Neural cell (in vitro differentiated cells): ENCODE data around the gene DENND2A. TPM values are rescaled to one million over a fixed set of nuclear protein-coding genes. Genes with fewer than 3 reads are reported as not detected.
A peak's percentile ranks its signal among the peaks of the same experiment; 100 is the strongest.

Source experiments
- H2AFZ ChIP-seq: fragments of 200-600, 300-800 bp; sonication (generic), shearing (Covaris generic); 2 replicates; pipeline ENCODE4 v1.6.0; 2014; ENCODE audit warnings: low read depth, mild to moderate bottlenecking, antibody characterized with exemption, low read length, moderate library complexity
- H3F3A ChIP-seq: fragments of 200-600 bp; shearing (Covaris generic); 2 replicates; pipeline ENCODE4 v1.6.1; 2016; ENCODE audit warnings: mild to moderate bottlenecking, moderate library complexity, mixed read lengths, antibody characterized with exemption, low read length; ENCODE audit not compliant: insufficient read depth, poor library complexity, severe bottlenecking
- H3K27ac ChIP-seq: fragments of 200-600, 300-800 bp; sonication (generic), shearing (Covaris generic); 2 replicates; pipeline ENCODE4 v1.5.1; 2014; ENCODE audit warnings: mild to moderate bottlenecking, low read length, moderate library complexity
- H3K27me3 ChIP-seq: fragments of 300-800, 200-600 bp; sonication (generic), shearing (Covaris generic); 2 replicates; pipeline ENCODE4 v1.6.0; 2014; ENCODE audit warnings: mild to moderate bottlenecking, low read depth, low read length, moderate library complexity; ENCODE audit not compliant: insufficient read depth
- H3K36me3 ChIP-seq: fragments of 300-800, 200-600 bp; sonication (generic), shearing (Covaris generic); 2 replicates; pipeline ENCODE4 v1.5.1; 2014; ENCODE audit warnings: mild to moderate bottlenecking, antibody characterized with exemption, low read length, moderate library complexity; ENCODE audit not compliant: insufficient read depth
- H3K4me2 ChIP-seq: fragments of 300-800, 200-600 bp; sonication (generic), shearing (Covaris generic); 2 replicates; pipeline ENCODE4 v1.6.0; 2014; ENCODE audit warnings: mild to moderate bottlenecking, low read length
- H3K4me3 ChIP-seq: fragments of 300-800, 200-600 bp; sonication (generic), shearing (Covaris generic); 2 replicates; pipeline ENCODE4 v1.5.1; 2014; ENCODE audit warnings: mild to moderate bottlenecking, low read length, moderate library complexity
- H3K79me2 ChIP-seq: fragments of 200-600 bp; shearing (Covaris generic); replicated peaks from 2 replicates; pipeline ENCODE4 v1.6.0; 2014; ENCODE audit warnings: mild to moderate bottlenecking, low read length, moderate library complexity; ENCODE audit not compliant: insufficient read depth
- H3K9ac ChIP-seq: fragments of 300-800, 200-600 bp; sonication (generic), shearing (Covaris generic); 2 replicates; pipeline ENCODE4 v1.6.1; 2016; ENCODE audit warnings: mild to moderate bottlenecking, low read length, mixed read lengths
- H3K9me2 ChIP-seq: fragments of 200-600 bp; shearing (Covaris generic); 2 replicates; pipeline ENCODE4 v1.6.1; 2016; ENCODE audit warnings: mild to moderate bottlenecking, low read length, mixed read lengths; ENCODE audit not compliant: insufficient read depth
- H3K9me3 ChIP-seq: fragments of 200-600, 300-800 bp; sonication (generic), shearing (Covaris generic); 2 replicates; pipeline ENCODE4 v1.6.1; 2016; ENCODE audit warnings: mild to moderate bottlenecking, mixed run types, low read length, moderate library complexity, mixed read lengths
- H4K20me1 ChIP-seq: fragments of 200-600 bp; shearing (Covaris generic); 2 replicates; pipeline ENCODE4 v1.6.1; 2016; ENCODE audit warnings: mild to moderate bottlenecking, mixed run types; ENCODE audit not compliant: insufficient read depth
- CTCF ChIP-seq: fragments of 450-650 bp; IDR thresholded peaks from 2 replicates; pipeline ENCODE4 v1.5.1; 2014; ENCODE audit warnings: antibody characterized with exemption, mild to moderate bottlenecking, moderate library complexity; ENCODE audit not compliant: poor library complexity, severe bottlenecking
- EP300 ChIP-seq: fragments of 450-650 bp; conservative IDR thresholded peaks from 2 replicates; pipeline ENCODE4 v1.6.1; 2014; ENCODE audit warnings: antibody characterized with exemption, mild to moderate bottlenecking, moderate library complexity; ENCODE audit not compliant: poor library complexity, severe bottlenecking
- EZH2 ChIP-seq: fragments of 200-600, 300-800 bp; shearing (Covaris generic), sonication (generic); IDR thresholded peaks from 2 replicates; pipeline ENCODE4 v1.6.1; 2014; ENCODE audit warnings: antibody characterized with exemption, low read length, borderline replicate concordance, mild to moderate bottlenecking; ENCODE audit not compliant: insufficient read depth, poor library complexity, severe bottlenecking
- MXI1 ChIP-seq: fragments of 450-650 bp; conservative IDR thresholded peaks from 2 replicates; pipeline ENCODE4 v1.6.1; 2014; ENCODE audit warnings: antibody characterized with exemption, mild to moderate bottlenecking; ENCODE audit not compliant: poor library complexity, severe bottlenecking
- POLR2AphosphoS5 ChIP-seq: IDR thresholded peaks from 2 replicates; pipeline ENCODE4 v1.6.1; 2012
- RAD21 ChIP-seq: fragments of 450-650 bp; conservative IDR thresholded peaks from 2 replicates; pipeline ENCODE4 v1.6.1; 2014; ENCODE audit warnings: antibody characterized with exemption, mild to moderate bottlenecking, moderate library complexity
- SMC3 ChIP-seq: fragments of 450-650 bp; conservative IDR thresholded peaks from 2 replicates; pipeline ENCODE4 v1.6.1; 2014; ENCODE audit warnings: antibody characterized with exemption, mild to moderate bottlenecking, moderate library complexity; ENCODE audit not compliant: poor library complexity
- TAF1 ChIP-seq: IDR thresholded peaks from 2 replicates; pipeline ENCODE4 v1.6.1; 2012; ENCODE audit warnings: low read depth
- polyA plus RNA-seq: library from polyadenylated mRNA; depleted of rRNA; stranded (reverse); fragments of >200 nt; gene quantifications from 2 replicates; pipeline ENCODE4 v1.2.3, GENCODE V29; 2014
- TF ChIP-seq, protein P1 (sequence below): IDR thresholded peaks from 2 replicates; pipeline ENCODE4 v1.6.1; 2012; ENCODE audit warnings: borderline replicate concordance

The DENND2A gene
- polyA plus RNA-seq, 1 donor from 2014 or later, result 21.7 TPM

- H3F3A ChIP-seq, result no peaks in the 10 kb centered on the region
- no peaks in the 10 kb centered on the region for H3K9me3 ChIP-seq
- H3K9me2 ChIP-seq, result no peaks in the 10 kb centered on the region
- H3K27me3 ChIP-seq, result no peaks in the 10 kb centered on the region
- H3K79me2 ChIP-seq, result no peaks in the 10 kb centered on the region
- TF ChIP-seq POLR2AphosphoS5 (no peak), EP300 (no peak), EZH2 (no peak)
- no peaks in the 10 kb centered on the region for H3K36me3 ChIP-seq
- H2AFZ ChIP-seq, result no peak overlapping the region
- H3K4me3 ChIP-seq, result no peak overlapping the region
- no peaks in the 10 kb centered on the region for H4K20me1 ChIP-seq
- H3K4me2 ChIP-seq, result no peak overlapping the region
- no peak overlapping the region for H3K9ac ChIP-seq
- no peak overlapping the region for H3K27ac ChIP-seq
Observed at GRCh38 chr7:140484479-140484878, 156.1 kb downstream of the DENND2A start.

GRCh38 chr7:140479739-140480084 is 160.9 kb downstream of the DENND2A start:
- H3K4me2 ChIP-seq, result no peak overlapping the region
- peaks cover 8% of the 10 kb centered on the region for H4K20me1 ChIP-seq
- peak overlapping the region; percentile 94 for H3K27ac ChIP-seq
- TF ChIP-seq SMC3 (no peak), CTCF (no peak)
- no peak overlapping the region for H2AFZ ChIP-seq
- no peaks in the 10 kb centered on the region for H3K27me3 ChIP-seq
- no peaks in the 10 kb centered on the region for H3K36me3 ChIP-seq
- peaks cover 38% of the 10 kb centered on the region for H3K79me2 ChIP-seq
- no peaks in the 10 kb centered on the region for H3F3A ChIP-seq
- H3K9me3 ChIP-seq, result no peaks in the 10 kb centered on the region
- H3K9ac ChIP-seq, result peak overlapping the region; percentile 97
- H3K4me3 ChIP-seq, result peak overlapping the region; percentile 98
- no peaks in the 10 kb centered on the region for H3K9me2 ChIP-seq

- Histone ChIP-seq H3K9me2 (no peaks in the 10 kb centered on the region), H3F3A (no peaks in the 10 kb centered on the region), H3K9me3 (no peaks in the 10 kb centered on the region), H3K27ac (peak within 1 kb of the TSS; percentile 94), H3K36me3 (no peaks in the 10 kb centered on the region), H3K4me3 (peak within 1 kb of the TSS; percentile 98), H2AFZ (peak within 1 kb of the TSS; percentile 40), H3K4me2 (no peak within 1 kb of the TSS), H3K27me3 (no peaks in the 10 kb centered on the region), H3K9ac (peak within 1 kb of the TSS; percentile 97), H4K20me1 (peaks cover 8% of the 10 kb centered on the region), H3K79me2 (peaks cover 43% of the 10 kb centered on the region)
- peak; percentile 74 for TF ChIP-seq MXI1
- no peak for TF ChIP-seq RAD21
- TF ChIP-seq POLR2AphosphoS5, result peak; percentile 94
- TF ChIP-seq, protein P1, sequence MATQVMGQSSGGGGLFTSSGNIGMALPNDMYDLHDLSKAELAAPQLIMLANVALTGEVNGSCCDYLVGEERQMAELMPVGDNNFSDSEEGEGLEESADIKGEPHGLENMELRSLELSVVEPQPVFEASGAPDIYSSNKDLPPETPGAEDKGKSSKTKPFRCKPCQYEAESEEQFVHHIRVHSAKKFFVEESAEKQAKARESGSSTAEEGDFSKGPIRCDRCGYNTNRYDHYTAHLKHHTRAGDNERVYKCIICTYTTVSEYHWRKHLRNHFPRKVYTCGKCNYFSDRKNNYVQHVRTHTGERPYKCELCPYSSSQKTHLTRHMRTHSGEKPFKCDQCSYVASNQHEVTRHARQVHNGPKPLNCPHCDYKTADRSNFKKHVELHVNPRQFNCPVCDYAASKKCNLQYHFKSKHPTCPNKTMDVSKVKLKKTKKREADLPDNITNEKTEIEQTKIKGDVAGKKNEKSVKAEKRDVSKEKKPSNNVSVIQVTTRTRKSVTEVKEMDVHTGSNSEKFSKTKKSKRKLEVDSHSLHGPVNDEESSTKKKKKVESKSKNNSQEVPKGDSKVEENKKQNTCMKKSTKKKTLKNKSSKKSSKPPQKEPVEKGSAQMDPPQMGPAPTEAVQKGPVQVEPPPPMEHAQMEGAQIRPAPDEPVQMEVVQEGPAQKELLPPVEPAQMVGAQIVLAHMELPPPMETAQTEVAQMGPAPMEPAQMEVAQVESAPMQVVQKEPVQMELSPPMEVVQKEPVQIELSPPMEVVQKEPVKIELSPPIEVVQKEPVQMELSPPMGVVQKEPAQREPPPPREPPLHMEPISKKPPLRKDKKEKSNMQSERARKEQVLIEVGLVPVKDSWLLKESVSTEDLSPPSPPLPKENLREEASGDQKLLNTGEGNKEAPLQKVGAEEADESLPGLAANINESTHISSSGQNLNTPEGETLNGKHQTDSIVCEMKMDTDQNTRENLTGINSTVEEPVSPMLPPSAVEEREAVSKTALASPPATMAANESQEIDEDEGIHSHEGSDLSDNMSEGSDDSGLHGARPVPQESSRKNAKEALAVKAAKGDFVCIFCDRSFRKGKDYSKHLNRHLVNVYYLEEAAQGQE, result peak; percentile 59
- no peak for TF ChIP-seq CTCF
- no peak for TF ChIP-seq SMC3
- TF ChIP-seq EZH2, result no peak
- peak; percentile 83 for TF ChIP-seq TAF1
- TF ChIP-seq EP300, result peak; percentile 50
Observed at GRCh38 chr7:140479062-140479738, 161.4 kb downstream of the DENND2A start, which contains the start of gene MKRN1. TSS of gene MKRN1 (minus strand) at chr7:140479505. CDS start at chr7:140479344, 161 bp downstream.
